ENCODE results near the gene TYMP. TPM values are rescaled to one million over a fixed set of nuclear protein-coding genes. Genes with fewer than 3 reads are reported as not detected.

TYMP gene
- total and polyA plus RNA-seq, 2 experiments from 2014 or later, result 7.8 to 10.0 TPM

GRCh38 chr22:50486561-50487289 lies 43.1 kb downstream of the TYMP start, which contains the start of gene MIOX:
Gene MIOX (plus strand): TSS chr22:50486859. CDS start chr22:50486898, 39 bp downstream.
- Histone ChIP-seq H3K9me3 (ENCODE audit: low read depth) (no peaks in the 10 kb centered on the region), H3K36me3 (no peaks in the 10 kb centered on the region), H3K27ac (no peak within 1 kb of the TSS), H3K4me3 (no peak within 1 kb of the TSS), H3K4me1 (ENCODE audit: low read depth) (no peaks in the 10 kb centered on the region), H3K27me3 (peaks cover 15% of the 10 kb centered on the region)
- DNase-seq (ENCODE audit: low read depth in 1 of 2, low spot score in 1 of 2), result no peak
- no peak for TF ChIP-seq CTCF (IDR thresholded peaks at IDR 0.05; ENCODE audit: low read depth, low read length)

GRCh38 chr22:50485221-50486131 lies 44.3 kb downstream of the TYMP start:
- no peaks in the 10 kb centered on the region for H3K9me3 ChIP-seq (ENCODE audit: low read depth)
- H3K27ac ChIP-seq, result no peak overlapping the region
- H3K4me1 ChIP-seq (ENCODE audit: low read depth), result no peaks in the 10 kb centered on the region
- peaks cover 28% of the 10 kb centered on the region for H3K27me3 ChIP-seq
- TF ChIP-seq CTCF (IDR thresholded peaks at IDR 0.05; ENCODE audit: low read depth, low read length), result no peak
- H3K4me3 ChIP-seq, result no peak overlapping the region
- H3K36me3 ChIP-seq, result no peaks in the 10 kb centered on the region
- no peak for DNase-seq (ENCODE audit: low read depth in 1 of 2, low spot score in 1 of 2)

- Histone ChIP-seq H3K4me3 (no peak overlapping the region), H3K4me1 (ENCODE audit: low read depth) (no peaks in the 10 kb centered on the region), H3K9me3 (ENCODE audit: low read depth) (no peaks in the 10 kb centered on the region), H3K36me3 (no peaks in the 10 kb centered on the region), H3K27me3 (peaks cover 41% of the 10 kb centered on the region), H3K27ac (no peak overlapping the region)
- no peak for DNase-seq (ENCODE audit: low read depth in 1 of 2, low spot score in 1 of 2)
- TF ChIP-seq CTCF (IDR thresholded peaks at IDR 0.05; ENCODE audit: low read depth, low read length), result no peak
Observed at GRCh38 chr22:50483977-50484853, 45.6 kb downstream of the TYMP start.

GRCh38 chr22:50483556-50483955 lies 46.3 kb downstream of the TYMP start:
- Histone ChIP-seq H3K4me1 (ENCODE audit: low read depth) (no peaks in the 10 kb centered on the region), H3K9me3 (ENCODE audit: low read depth) (no peaks in the 10 kb centered on the region), H3K27me3 (peaks cover 46% of the 10 kb centered on the region), H3K4me3 (no peak overlapping the region), H3K36me3 (no peaks in the 10 kb centered on the region), H3K27ac (no peak overlapping the region)
- no peak for TF ChIP-seq CTCF (IDR thresholded peaks at IDR 0.05; ENCODE audit: low read depth, low read length)
- DNase-seq (ENCODE audit: low read depth in 1 of 2, low spot score in 1 of 2), result no peak

GRCh38 chr22:50483106-50483505 lies 46.7 kb downstream of the TYMP start:
- Histone ChIP-seq H3K27me3 (peaks cover 46% of the 10 kb centered on the region), H3K27ac (no peak overlapping the region), H3K4me1 (ENCODE audit: low read depth) (no peaks in the 10 kb centered on the region), H3K9me3 (ENCODE audit: low read depth) (no peaks in the 10 kb centered on the region), H3K36me3 (no peaks in the 10 kb centered on the region), H3K4me3 (no peak overlapping the region)
- DNase-seq (ENCODE audit: low read depth in 1 of 2, low spot score in 1 of 2), result no peak
- TF ChIP-seq CTCF (IDR thresholded peaks at IDR 0.05; ENCODE audit: low read depth, low read length), result no peak
